Embryonic facial prominence (tissue), 1 donor: ENCODE data around the gene TLR4.

Experiments
- DNase-seq: peaks from one replicate; pipeline ENCODE4 v3.0.0-alpha.2; 2016; ENCODE audit errors: extremely low spot score

Gene TLR4

GRCh38 chr9:117715411-117715989 is 11.3 kb downstream of the TLR4 start:
- no peak for DNase-seq

- no peak for DNase-seq
Observed at GRCh38 chr9:117718085-117718484, 13.9 kb downstream of the TLR4 start.

GRCh38 chr9:117718701-117719100 is 14.5 kb downstream of the TLR4 start:
- DNase-seq: no peak

GRCh38 chr9:117719161-117719920 is 15.1 kb downstream of the TLR4 start:
- no peak for DNase-seq

GRCh38 chr9:117720066-117720465 is 15.9 kb downstream of the TLR4 start:
- DNase-seq: no peak

GRCh38 chr9:117720555-117720954 is 16.4 kb downstream of the TLR4 start:
- no peak for DNase-seq

GRCh38 chr9:117720987-117721386 is 16.8 kb downstream of the TLR4 start:
- DNase-seq: no peak

- no peak for DNase-seq
Observed at GRCh38 chr9:117722108-117722761, 18.0 kb downstream of the TLR4 start.

- DNase-seq: no peak
Observed at GRCh38 chr9:117723986-117724625, 19.9 kb downstream of the TLR4 start.

GRCh38 chr9:117725426-117725887 is 21.3 kb downstream of the TLR4 start:
- no peak for DNase-seq

GRCh38 chr9:117729375-117729774 is 25.2 kb downstream of the TLR4 start:
- no peak for DNase-seq

GRCh38 chr9:117732494-117732893 is 28.3 kb downstream of the TLR4 start:
- DNase-seq: no peak

GRCh38 chr9:117733465-117733864 is 29.3 kb downstream of the TLR4 start:
- no peak for DNase-seq

GRCh38 chr9:117734082-117734481 is 29.9 kb downstream of the TLR4 start:
- no peak for DNase-seq

GRCh38 chr9:117734523-117735314 is 30.5 kb downstream of the TLR4 start:
- DNase-seq: no peak

- DNase-seq: no peak
Observed at GRCh38 chr9:117737721-117738226, 33.6 kb downstream of the TLR4 start.

GRCh38 chr9:117739206-117739605 is 35.0 kb downstream of the TLR4 start:
- DNase-seq: no peak

- no peak for DNase-seq
Observed at GRCh38 chr9:117739624-117740347, 35.6 kb downstream of the TLR4 start.

GRCh38 chr9:117742131-117742530 is 37.9 kb downstream of the TLR4 start:
- DNase-seq: no peak

- no peak for DNase-seq
Observed at GRCh38 chr9:117744369-117744768, 40.2 kb downstream of the TLR4 start.
